ENCODE results near the gene C22orf42. TPM values are rescaled to one million over a fixed set of nuclear protein-coding genes. Genes with fewer than 3 reads are reported as not detected.
"Not testable (repeated sequence)": the region's sequence is repeated elsewhere in the genome, so short reads cannot be mapped to it uniquely, and the experiment has no call there.

Gene C22orf42
- total RNA-seq, 4 donors from 2014 or later, result not detected

- DNase-seq (ENCODE audit: low spot score), result no peak
- no peak for TF ChIP-seq CTCF (IDR thresholded peaks at IDR 0.05)
- ATAC-seq (ENCODE audit: low FRiP score), result no peak
Measured at GRCh38 chr22:32199961-32200360, 40.9 kb upstream of the C22orf42 start.

GRCh38 chr22:32199341-32199740 is 40.2 kb upstream of the C22orf42 start:
- no peak for ATAC-seq (ENCODE audit: low FRiP score)
- TF ChIP-seq CTCF (IDR thresholded peaks at IDR 0.05), result no peak
- DNase-seq (ENCODE audit: low spot score), result no peak

GRCh38 chr22:32197553-32198226 is 38.6 kb upstream of the C22orf42 start:
- DNase-seq (ENCODE audit: low spot score); ATAC-seq (ENCODE audit: low FRiP score): not testable (repeated sequence)

GRCh38 chr22:32195900-32196299 is 36.8 kb upstream of the C22orf42 start:
- ATAC-seq (ENCODE audit: low FRiP score); DNase-seq (ENCODE audit: low spot score): not testable (repeated sequence)

- not testable (repeated sequence) for ATAC-seq (ENCODE audit: low FRiP score); DNase-seq (ENCODE audit: low spot score)
Measured at GRCh38 chr22:32193346-32193745, 34.2 kb upstream of the C22orf42 start.

- ATAC-seq (ENCODE audit: low FRiP score); DNase-seq (ENCODE audit: low spot score): not testable (repeated sequence)
Measured at GRCh38 chr22:32191021-32191420, 31.9 kb upstream of the C22orf42 start.

- no peak for TF ChIP-seq CTCF (IDR thresholded peaks at IDR 0.05)
- ATAC-seq (ENCODE audit: low FRiP score) (no peak), DNase-seq (ENCODE audit: low spot score) (no peak)
Measured at GRCh38 chr22:32185821-32186220, 26.7 kb upstream of the C22orf42 start.

- ATAC-seq (ENCODE audit: low FRiP score), result no peak
- DNase-seq (ENCODE audit: low spot score), result no peak
- no peak for TF ChIP-seq CTCF (IDR thresholded peaks at IDR 0.05)
Measured at GRCh38 chr22:32183625-32184024, 24.5 kb upstream of the C22orf42 start.

- no peak for TF ChIP-seq CTCF (IDR thresholded peaks at IDR 0.05)
- DNase-seq (ENCODE audit: low spot score), result no peak
Measured at GRCh38 chr22:32181043-32181442, 21.9 kb upstream of the C22orf42 start.

More at GRCh38 chr22:32181043-32181442, 21.9 kb upstream of the C22orf42 start:
- no peak for ATAC-seq (ENCODE audit: low FRiP score)
